SK-N-SH treated with all-trans-retinoic acid at 6 μM for 48 hours (cell line): ENCODE results near the gene CTTNBP2.

Experiments
- ATAC-seq: fragments of 200-7000 bp; cut with Tn5 transposase; 3 replicates; pipeline ENCODE4 v1.9.1; 2020; ENCODE audit warnings: mild to moderate bottlenecking, moderate library complexity
- ARNTL ChIP-seq: fragments of 450-650 bp; formaldehyde crosslinking; IDR thresholded peaks from 2 replicates; pipeline ENCODE4 v1.5.0; 2020; ENCODE audit warnings: low read depth, mild to moderate bottlenecking, moderate library complexity, borderline replicate concordance
- BACH2 ChIP-seq: fragments of 250-450 bp; sonication (Bioruptor Pico); IDR thresholded peaks from 2 replicates; pipeline ENCODE4 v1.9.0; 2021; ENCODE audit warnings: mild to moderate bottlenecking, borderline replicate concordance
- CSDC2 ChIP-seq: fragments of 250-450 bp; sonication (Bioruptor Pico); IDR thresholded peaks from 2 replicates; pipeline ENCODE4 v1.5.0; 2020; ENCODE audit warnings: mild to moderate bottlenecking, moderate library complexity
- ESRRG ChIP-seq: fragments of 250-450 bp; sonication (Bioruptor Pico); IDR thresholded peaks from 2 replicates; pipeline ENCODE4 v1.6.1; 2021; ENCODE audit warnings: mild to moderate bottlenecking
- GLIS3 ChIP-seq: fragments of 250-450 bp; sonication (Bioruptor Pico); IDR thresholded peaks from 2 replicates; pipeline ENCODE4 v1.5.0; 2020; ENCODE audit warnings: mild to moderate bottlenecking, moderate library complexity
- ISL1 ChIP-seq: fragments of 250-450 bp; sonication (Bioruptor Pico); IDR thresholded peaks from 2 replicates; pipeline ENCODE4 v2.1.2; 2022; ENCODE audit warnings: mild to moderate bottlenecking, moderate library complexity
- OSR1 ChIP-seq: fragments of 250-450 bp; sonication (Bioruptor Pico); IDR thresholded peaks from 2 replicates; pipeline ENCODE4 v1.8.0; 2022; ENCODE audit warnings: moderate library complexity, mild to moderate bottlenecking, inconsistent platforms
- RARB ChIP-seq: fragments of 250-450 bp; sonication (Bioruptor Pico); IDR thresholded peaks from 2 replicates; pipeline ENCODE4 v1.8.0; 2021; ENCODE audit warnings: mild to moderate bottlenecking, moderate library complexity
- SNAI2 ChIP-seq: fragments of 250-450 bp; sonication (Bioruptor Pico); IDR thresholded peaks from 2 replicates; pipeline ENCODE4 v1.5.0; 2020; ENCODE audit warnings: mild to moderate bottlenecking, moderate library complexity
- TCF4 ChIP-seq: fragments of 250-450 bp; sonication (Bioruptor Pico); IDR thresholded peaks from 2 replicates; pipeline ENCODE4 v1.8.0; 2021; ENCODE audit warnings: mild to moderate bottlenecking, moderate library complexity, borderline replicate concordance
- TOX ChIP-seq: fragments of 250-450 bp; sonication (Bioruptor Pico); IDR thresholded peaks from 2 replicates; pipeline ENCODE4 v1.8.0; 2021; ENCODE audit warnings: mild to moderate bottlenecking, moderate library complexity, borderline replicate concordance
- ZC3H10 ChIP-seq: fragments of 250-450 bp; sonication (Bioruptor Pico); IDR thresholded peaks from 2 replicates; pipeline ENCODE4 v1.5.1; 2021; ENCODE audit warnings: mild to moderate bottlenecking, moderate library complexity
- ZFP3 ChIP-seq: fragments of 250-450 bp; sonication (Bioruptor Pico); IDR thresholded peaks from 2 replicates; pipeline ENCODE4 v1.5.0; 2020; ENCODE audit warnings: mild to moderate bottlenecking, moderate library complexity
- ZFP30 ChIP-seq: fragments of 450-650 bp; formaldehyde crosslinking; IDR thresholded peaks from 2 replicates; pipeline ENCODE4 v1.5.0; 2022; ENCODE audit warnings: mild to moderate bottlenecking, moderate library complexity
- ZNF565 ChIP-seq: fragments of 450-650 bp; formaldehyde crosslinking; conservative IDR thresholded peaks from 2 replicates; pipeline ENCODE4 v1.5.0; 2020; ENCODE audit warnings: low read depth, mild to moderate bottlenecking, moderate library complexity
- ZNF70 ChIP-seq: fragments of 450-650 bp; formaldehyde crosslinking; IDR thresholded peaks from 2 replicates; pipeline ENCODE4 v1.5.0; 2020; ENCODE audit warnings: mild to moderate bottlenecking, moderate library complexity
- ZNF8 ChIP-seq: fragments of 450-650 bp; formaldehyde crosslinking; IDR thresholded peaks from 2 replicates; pipeline ENCODE4 v1.5.0; 2020; ENCODE audit warnings: mild to moderate bottlenecking, moderate library complexity
- TF ChIP-seq, protein P1 (sequence below): fragments of 250-450 bp; sonication (Bioruptor Pico); IDR thresholded peaks from 2 replicates; pipeline ENCODE4 v1.5.0; 2020; ENCODE audit warnings: mild to moderate bottlenecking, moderate library complexity
- TF ChIP-seq, protein P2 (sequence below): fragments of 250-450 bp; sonication (Bioruptor Pico); IDR thresholded peaks from 2 replicates; pipeline ENCODE4 v1.8.0; 2021; ENCODE audit warnings: low read depth, mild to moderate bottlenecking, moderate library complexity, borderline replicate concordance
- TF ChIP-seq, protein P3 (sequence below): fragments of 250-450 bp; sonication (Bioruptor Pico); IDR thresholded peaks from 2 replicates; pipeline ENCODE4 v1.8.0; 2020; ENCODE audit warnings: mild to moderate bottlenecking, moderate library complexity, borderline replicate concordance
- TF ChIP-seq, protein P4 (sequence below): fragments of 250-450 bp; sonication (Bioruptor Pico); IDR thresholded peaks from 2 replicates; pipeline ENCODE4 v1.5.1; 2020; ENCODE audit warnings: low read depth, mild to moderate bottlenecking, moderate library complexity

The CTTNBP2 gene

GRCh38 chr7:117777335-117778142, 95.7 kb downstream of the CTTNBP2 start (continued):
- TF ChIP-seq CSDC2 (CRISPR knock-in tag): no peak
- TF ChIP-seq ZFP30 (CRISPR knock-in tag): no peak

- TF ChIP-seq ISL1: no peak
- TF ChIP-seq GLIS3: no peak
- no peak for TF ChIP-seq ZFP30 (CRISPR knock-in tag)
- no peak for TF ChIP-seq ZNF70 (CRISPR knock-in tag)
- TF ChIP-seq, protein P1, sequence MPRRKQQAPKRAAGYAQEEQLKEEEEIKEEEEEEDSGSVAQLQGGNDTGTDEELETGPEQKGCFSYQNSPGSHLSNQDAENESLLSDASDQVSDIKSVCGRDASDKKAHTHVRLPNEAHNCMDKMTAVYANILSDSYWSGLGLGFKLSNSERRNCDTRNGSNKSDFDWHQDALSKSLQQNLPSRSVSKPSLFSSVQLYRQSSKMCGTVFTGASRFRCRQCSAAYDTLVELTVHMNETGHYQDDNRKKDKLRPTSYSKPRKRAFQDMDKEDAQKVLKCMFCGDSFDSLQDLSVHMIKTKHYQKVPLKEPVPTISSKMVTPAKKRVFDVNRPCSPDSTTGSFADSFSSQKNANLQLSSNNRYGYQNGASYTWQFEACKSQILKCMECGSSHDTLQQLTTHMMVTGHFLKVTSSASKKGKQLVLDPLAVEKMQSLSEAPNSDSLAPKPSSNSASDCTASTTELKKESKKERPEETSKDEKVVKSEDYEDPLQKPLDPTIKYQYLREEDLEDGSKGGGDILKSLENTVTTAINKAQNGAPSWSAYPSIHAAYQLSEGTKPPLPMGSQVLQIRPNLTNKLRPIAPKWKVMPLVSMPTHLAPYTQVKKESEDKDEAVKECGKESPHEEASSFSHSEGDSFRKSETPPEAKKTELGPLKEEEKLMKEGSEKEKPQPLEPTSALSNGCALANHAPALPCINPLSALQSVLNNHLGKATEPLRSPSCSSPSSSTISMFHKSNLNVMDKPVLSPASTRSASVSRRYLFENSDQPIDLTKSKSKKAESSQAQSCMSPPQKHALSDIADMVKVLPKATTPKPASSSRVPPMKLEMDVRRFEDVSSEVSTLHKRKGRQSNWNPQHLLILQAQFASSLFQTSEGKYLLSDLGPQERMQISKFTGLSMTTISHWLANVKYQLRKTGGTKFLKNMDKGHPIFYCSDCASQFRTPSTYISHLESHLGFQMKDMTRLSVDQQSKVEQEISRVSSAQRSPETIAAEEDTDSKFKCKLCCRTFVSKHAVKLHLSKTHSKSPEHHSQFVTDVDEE (CRISPR knock-in tag): no peak
- no peak for TF ChIP-seq RARB (CRISPR knock-in tag)
- TF ChIP-seq ZNF565 (CRISPR knock-in tag): no peak
- TF ChIP-seq SNAI2 (CRISPR knock-in tag): no peak
- no peak for TF ChIP-seq ZFP3 (CRISPR knock-in tag)
- TF ChIP-seq, protein P2, sequence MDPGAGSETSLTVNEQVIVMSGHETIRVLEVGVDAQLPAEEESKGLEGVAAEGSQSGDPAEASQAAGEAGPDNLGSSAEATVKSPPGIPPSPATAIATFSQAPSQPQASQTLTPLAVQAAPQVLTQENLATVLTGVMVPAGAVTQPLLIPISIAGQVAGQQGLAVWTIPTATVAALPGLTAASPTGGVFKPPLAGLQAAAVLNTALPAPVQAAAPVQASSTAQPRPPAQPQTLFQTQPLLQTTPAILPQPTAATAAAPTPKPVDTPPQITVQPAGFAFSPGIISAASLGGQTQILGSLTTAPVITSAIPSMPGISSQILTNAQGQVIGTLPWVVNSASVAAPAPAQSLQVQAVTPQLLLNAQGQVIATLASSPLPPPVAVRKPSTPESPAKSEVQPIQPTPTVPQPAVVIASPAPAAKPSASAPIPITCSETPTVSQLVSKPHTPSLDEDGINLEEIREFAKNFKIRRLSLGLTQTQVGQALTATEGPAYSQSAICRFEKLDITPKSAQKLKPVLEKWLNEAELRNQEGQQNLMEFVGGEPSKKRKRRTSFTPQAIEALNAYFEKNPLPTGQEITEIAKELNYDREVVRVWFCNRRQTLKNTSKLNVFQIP (CRISPR knock-in tag): no peak
- no peak for TF ChIP-seq TCF4 (CRISPR knock-in tag)
- TF ChIP-seq ZC3H10 (CRISPR knock-in tag): no peak
- no peak for TF ChIP-seq CSDC2 (CRISPR knock-in tag)
- no peak for TF ChIP-seq ESRRG (CRISPR knock-in tag)
- TF ChIP-seq, protein P3, sequence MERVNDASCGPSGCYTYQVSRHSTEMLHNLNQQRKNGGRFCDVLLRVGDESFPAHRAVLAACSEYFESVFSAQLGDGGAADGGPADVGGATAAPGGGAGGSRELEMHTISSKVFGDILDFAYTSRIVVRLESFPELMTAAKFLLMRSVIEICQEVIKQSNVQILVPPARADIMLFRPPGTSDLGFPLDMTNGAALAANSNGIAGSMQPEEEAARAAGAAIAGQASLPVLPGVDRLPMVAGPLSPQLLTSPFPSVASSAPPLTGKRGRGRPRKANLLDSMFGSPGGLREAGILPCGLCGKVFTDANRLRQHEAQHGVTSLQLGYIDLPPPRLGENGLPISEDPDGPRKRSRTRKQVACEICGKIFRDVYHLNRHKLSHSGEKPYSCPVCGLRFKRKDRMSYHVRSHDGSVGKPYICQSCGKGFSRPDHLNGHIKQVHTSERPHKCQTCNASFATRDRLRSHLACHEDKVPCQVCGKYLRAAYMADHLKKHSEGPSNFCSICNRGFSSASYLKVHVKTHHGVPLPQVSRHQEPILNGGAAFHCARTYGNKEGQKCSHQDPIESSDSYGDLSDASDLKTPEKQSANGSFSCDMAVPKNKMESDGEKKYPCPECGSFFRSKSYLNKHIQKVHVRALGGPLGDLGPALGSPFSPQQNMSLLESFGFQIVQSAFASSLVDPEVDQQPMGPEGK (CRISPR knock-in tag): no peak
- no peak for TF ChIP-seq TOX (CRISPR knock-in tag)
- TF ChIP-seq, protein P4, sequence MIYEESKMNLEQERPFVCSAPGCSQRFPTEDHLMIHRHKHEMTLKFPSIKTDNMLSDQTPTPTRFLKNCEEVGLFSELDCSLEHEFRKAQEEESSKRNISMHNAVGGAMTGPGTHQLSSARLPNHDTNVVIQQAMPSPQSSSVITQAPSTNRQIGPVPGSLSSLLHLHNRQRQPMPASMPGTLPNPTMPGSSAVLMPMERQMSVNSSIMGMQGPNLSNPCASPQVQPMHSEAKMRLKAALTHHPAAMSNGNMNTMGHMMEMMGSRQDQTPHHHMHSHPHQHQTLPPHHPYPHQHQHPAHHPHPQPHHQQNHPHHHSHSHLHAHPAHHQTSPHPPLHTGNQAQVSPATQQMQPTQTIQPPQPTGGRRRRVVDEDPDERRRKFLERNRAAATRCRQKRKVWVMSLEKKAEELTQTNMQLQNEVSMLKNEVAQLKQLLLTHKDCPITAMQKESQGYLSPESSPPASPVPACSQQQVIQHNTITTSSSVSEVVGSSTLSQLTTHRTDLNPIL (CRISPR knock-in tag): no peak
- no peak for TF ChIP-seq BACH2 (CRISPR knock-in tag)
- no peak for TF ChIP-seq ARNTL (CRISPR knock-in tag)
- no peak for TF ChIP-seq ZNF8 (CRISPR knock-in tag)
- no peak for ATAC-seq
Observed at GRCh38 chr7:117776224-117776623, 97.0 kb downstream of the CTTNBP2 start.

DNA sequence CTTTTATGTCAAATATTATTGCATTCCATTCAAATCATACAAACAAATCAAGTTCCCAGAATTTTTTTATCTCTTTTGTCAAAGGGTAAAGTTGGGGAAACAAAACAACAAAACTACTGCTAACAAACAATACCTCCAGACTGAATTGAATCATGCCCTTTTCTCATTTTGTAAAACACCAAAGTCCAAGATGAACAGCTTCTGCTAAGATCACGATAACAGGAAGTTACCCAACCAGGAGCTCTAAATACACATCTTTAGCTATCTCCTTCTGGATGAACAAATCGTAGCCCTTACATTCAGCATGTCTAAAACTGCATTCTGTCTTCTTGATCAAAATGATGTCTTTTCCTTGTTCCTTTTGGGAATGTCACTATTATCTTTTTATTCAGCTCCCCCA, 97.4 kb downstream of the CTTNBP2 start:
- ATAC-seq: no peak
- TF ChIP-seq ARNTL (CRISPR knock-in tag): no peak

GRCh38 chr7:117774943-117775342, 98.3 kb downstream of the CTTNBP2 start:
- no peak for ATAC-seq
- TF ChIP-seq ZFP3 (CRISPR knock-in tag) (no peak), ISL1 (no peak), ZC3H10 (CRISPR knock-in tag) (no peak), TCF4 (CRISPR knock-in tag) (no peak), OSR1 (CRISPR knock-in tag) (no peak), GLIS3 (no peak), ZNF70 (CRISPR knock-in tag) (no peak)
- TF ChIP-seq, protein P1 (CRISPR knock-in tag): no peak
